Renal cortex interstitium (tissue), 11 donors: ENCODE data around the gene OSTN. TPM values are rescaled to one million over a fixed set of nuclear protein-coding genes. Genes with fewer than 3 reads are reported as not detected.
"Not testable (repeated sequence)": the region's sequence is repeated elsewhere in the genome, so short reads cannot be mapped to it uniquely, and the experiment has no call there.

Experiments
- DNase-seq, 11 donors: peaks; one replicate each; pipeline ENCODE4 v3.0.0-alpha.2; 2013; ENCODE audit warnings: low read depth in 9 of 11, low spot score in 4 of 11; ENCODE audit errors: extremely low read depth in 1 of 11
- polyA plus RNA-seq, 3 donors: library from polyadenylated mRNA; unstranded; fragments of 120-200 nt; gene quantifications; one replicate each; pipeline ENCODE4 v1.2.1, GENCODE V29; 2013; ENCODE audit not compliant: insufficient read length in 3 of 3

OSTN gene
- polyA plus RNA-seq, 3 donors: 7.3 to 10.3 (median 8.5) TPM

- DNase-seq: no peak
Measured at GRCh38 chr3:191259486-191259885, 60.4 kb downstream of the OSTN start.

DNA sequence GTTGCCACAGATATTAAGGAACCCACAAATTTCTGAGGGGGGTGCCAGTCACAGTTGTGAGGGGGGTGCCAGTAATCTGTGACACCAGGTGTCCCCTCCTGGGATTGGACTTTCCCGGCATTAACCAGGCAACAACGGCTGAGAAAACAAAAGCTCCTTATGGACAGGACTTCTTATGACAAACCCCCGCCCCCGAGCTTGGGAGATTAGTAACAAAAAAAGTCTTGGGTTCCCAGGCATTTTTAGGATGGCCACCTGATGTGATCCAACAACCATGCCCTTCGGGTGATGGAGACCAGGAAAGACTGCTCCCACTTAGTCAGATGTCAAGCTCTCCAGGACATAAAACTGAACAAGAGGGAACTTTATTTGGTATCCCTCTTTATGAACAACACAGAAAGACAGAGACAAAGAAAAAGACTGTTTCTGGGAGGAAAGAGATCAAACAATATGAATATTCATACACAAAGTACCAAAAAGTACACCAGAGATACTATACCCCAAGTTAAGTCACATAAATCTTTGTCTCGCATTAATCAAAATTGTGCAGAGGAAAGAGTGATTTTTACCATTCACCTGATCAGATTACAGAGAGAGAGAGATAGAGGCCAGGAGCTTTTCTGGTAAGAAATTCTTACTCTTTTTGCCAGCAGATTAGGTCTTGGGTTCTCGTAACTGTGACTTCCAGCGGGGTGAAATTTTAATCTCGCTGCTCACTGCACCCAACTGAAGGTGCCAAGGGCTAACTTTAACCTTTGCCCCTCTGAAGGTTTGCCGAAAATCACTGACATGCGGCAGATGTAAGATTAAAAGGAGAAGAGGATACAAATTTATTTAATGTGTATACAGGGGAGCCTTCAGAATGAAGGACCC, 61.6 kb downstream of the OSTN start:
- no peak for DNase-seq

DNA sequence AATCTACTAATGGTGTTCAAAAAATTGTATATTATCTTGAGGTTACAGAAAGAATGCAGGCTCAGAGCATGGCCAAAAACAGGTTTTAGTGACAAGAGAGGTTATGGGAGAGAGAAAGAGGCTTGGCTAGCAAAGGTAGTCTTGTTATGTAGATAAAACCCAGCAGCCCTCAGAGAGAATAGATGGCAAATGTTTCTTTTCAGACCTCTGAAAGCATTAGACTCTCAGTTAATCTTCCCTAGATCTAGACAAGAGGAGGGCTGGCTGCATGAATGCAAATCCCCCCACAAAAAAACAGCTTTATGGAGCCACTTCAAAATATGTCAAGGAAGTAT, 62.2 kb downstream of the OSTN start:
- no peak for DNase-seq

DNA sequence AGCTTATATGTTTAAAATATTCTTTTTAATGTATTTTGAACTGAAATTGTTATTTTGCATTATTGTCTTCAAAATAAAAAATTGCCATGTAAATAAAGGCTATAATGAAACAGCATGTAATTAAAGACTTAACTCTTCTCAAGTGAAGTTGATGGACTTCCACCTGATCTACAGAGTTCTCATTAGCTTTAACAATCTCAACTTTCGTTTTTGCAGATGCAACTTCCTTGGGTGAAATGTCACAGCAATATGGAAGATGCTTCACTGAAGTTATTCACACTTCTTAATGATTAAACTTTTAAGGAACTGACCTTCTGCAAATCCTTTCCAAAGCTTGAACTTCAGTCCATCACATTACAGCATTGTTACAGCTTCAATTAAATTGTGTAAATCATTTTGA, 63.6 kb downstream of the OSTN start:
- DNase-seq: no peak

GRCh38 chr3:191263365-191263764, 64.3 kb downstream of the OSTN start:
- no peak for DNase-seq

DNA sequence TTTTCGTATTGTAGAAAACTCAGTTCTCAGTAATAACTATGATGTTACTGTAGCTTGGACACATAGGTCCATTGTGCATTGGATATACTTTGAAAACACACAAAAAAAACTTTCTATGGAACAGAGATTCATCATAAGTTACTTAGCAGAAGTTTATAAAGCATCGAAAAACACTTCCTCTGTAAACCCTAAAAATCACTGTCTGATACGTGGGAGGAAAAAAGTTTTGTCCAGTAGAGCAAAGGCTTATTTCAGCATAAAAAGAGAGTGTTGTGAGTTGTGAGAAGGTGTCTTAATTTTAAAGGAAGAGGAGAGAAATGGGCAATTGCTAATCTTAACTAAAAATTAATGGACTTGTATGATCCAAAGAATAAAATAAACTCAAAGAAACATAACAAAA, 64.8 kb downstream of the OSTN start:
- no peak for DNase-seq

GRCh38 chr3:191268737-191269136, 69.7 kb downstream of the OSTN start:
- no peak for DNase-seq

- DNase-seq: no peak
Measured at GRCh38 chr3:191269289-191270085, 70.4 kb downstream of the OSTN start.

- not testable (repeated sequence) for DNase-seq
Measured at GRCh38 chr3:191275244-191275643, 76.2 kb downstream of the OSTN start.

DNA sequence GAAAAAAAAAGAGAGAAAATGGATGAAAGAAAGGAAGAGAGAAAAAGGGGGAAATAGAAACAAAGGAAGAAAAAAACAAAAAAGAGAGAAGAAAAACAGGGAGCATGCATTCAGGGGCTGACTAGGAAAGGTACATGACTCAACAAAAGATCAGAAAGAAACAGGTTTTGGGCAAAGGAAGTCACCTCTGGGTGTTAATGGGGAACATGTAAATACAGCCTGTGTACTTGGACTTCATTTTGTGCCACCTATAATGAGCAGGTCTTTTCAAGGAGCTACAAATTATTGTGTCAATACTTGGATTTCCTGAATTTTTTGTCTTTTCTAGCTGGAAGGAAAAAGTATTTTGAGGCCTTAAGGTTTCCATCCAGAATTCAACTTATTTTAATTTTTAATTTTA, 76.7 kb downstream of the OSTN start:
- no peak for DNase-seq

GRCh38 chr3:191280111-191280510, 81.1 kb downstream of the OSTN start:
- no peak for DNase-seq

GRCh38 chr3:191280882-191281281, 81.8 kb downstream of the OSTN start:
- no peak for DNase-seq

- no peak for DNase-seq
Measured at GRCh38 chr3:191282251-191283185, 83.5 kb downstream of the OSTN start.

DNA sequence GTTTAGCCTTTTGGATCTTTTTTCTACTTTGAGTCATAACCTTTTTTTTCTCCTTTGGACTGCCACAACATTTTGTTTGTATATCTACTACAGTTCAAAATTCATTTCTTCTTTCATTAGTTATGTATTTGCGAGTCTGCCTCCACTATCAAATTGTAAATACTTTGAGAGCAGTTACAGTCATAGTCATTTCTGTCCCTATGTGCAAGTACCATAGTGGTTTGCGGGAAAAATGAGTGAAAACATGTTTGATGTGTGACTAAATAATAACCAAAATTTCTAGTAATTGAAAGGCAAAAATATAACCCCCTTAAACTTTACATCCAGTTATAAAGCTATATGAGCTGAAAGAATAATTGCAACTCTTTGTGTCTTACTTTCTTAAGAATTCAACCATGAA, 84.4 kb downstream of the OSTN start:
- DNase-seq: no peak

DNA sequence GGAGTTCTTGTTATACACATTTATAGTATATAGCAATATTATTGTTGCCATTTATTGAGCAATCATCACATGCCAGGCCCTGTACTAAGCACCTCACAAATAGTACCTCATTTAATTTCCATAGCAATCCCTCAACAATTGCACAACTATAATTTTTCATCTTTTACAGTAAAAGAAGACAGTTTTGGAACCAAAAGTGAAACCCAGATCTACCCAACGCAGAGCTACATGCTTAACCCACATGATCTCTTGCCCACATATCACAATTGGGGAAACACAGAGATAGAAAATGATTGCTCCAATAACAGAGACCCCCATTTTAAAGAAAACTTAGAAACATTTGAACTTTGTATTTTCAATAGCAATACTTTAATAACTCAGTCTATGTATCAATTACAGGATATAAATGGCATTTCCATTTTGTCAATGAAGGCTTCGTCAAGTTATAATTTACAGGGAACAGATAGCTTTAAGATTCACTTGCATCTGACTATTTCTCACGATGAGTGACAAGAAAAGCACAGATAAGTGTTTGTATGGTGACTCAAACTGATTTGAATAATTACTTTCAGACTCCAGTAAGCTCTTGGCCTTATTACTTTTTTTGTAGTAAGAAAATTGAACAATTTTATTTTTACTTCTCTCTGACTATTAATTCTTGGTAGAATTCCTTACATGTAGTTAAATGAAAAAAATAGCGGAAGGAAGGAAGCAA, 91.4 kb downstream of the OSTN start:
- DNase-seq: no peak

DNA sequence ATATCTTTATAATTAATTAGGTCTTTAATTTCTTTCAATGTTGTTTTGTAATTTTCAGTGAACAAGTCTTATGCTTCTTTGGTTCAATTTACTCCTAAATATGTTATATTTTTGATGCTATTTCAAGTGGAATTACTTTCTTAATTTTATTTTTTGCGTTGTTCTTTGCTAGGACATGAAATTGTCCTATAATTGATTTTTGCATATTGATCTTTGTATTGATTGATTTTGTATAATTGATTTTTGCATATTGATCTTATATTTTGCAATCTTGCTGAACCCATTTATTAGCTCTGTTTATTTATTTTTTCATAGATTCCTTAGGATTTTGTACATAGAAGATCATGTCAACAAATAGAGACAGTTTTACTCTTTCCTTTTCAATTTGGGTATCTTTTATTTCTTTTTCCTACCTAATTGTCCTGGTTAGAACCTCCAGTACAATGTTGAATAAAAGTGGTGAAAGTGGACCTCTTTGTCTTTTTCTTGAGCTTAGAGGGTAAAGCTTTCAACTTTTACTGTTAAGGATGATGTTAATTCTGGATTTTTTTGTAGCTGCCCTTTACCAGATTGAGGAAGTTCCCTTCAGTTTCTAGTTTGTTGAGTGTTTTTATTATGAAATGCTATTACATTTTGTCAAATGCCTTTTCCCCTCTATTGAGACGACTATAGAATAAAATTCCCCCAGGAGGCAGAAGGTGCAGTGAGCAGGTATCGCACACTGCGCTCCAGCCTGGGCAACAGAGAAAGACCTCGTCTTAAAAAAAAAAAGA, 93.4 kb downstream of the OSTN start:
- DNase-seq: no peak

- DNase-seq: no peak
Measured at GRCh38 chr3:191294291-191294690, 95.2 kb downstream of the OSTN start.

DNA sequence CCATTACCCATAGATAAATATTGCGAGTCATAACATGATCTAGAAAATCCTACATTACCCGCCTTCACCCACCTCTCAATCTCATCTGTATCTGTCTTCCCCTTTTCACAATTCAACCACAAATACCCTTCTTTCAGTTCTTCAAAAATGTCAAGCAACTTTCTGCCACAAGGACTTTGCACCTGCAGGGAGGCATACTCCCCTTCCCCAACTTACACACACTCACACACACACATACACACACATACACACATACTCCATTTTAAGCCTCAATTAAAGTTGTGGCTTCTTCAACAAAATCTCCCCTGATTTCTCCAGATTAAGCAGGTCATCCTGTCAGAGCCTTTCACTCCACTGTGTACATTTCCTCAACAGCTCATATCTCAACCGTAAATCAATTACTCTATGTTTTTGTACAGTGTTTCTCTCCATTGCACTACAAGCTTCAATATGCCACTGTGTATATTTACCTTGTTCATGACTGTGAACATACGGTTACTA, 97.0 kb downstream of the OSTN start:
- no peak for DNase-seq
